Sigmoid colon (tissue), 4 donors: ENCODE data around the gene WNT3A.

Experiments used
- CTCF ChIP-seq, 4 experiments: fragments of 450-650 bp in 3 of 4; fragments of 200-600 bp in 1 of 4; IDR thresholded peaks; one replicate each; pipeline ENCODE4 v1.5.1; 2016 to 2019; ENCODE audit warnings: antibody characterized with exemption in 4 of 4, mild to moderate bottlenecking in 3 of 4, moderate library complexity in 2 of 4
- EP300 ChIP-seq, 4 donors: sonication (generic); formaldehyde crosslinking; IDR thresholded peaks; one replicate each; pipeline ENCODE4 v1.6.1; 2017; ENCODE audit warnings: antibody characterized with exemption in 4 of 4
- POLR2A ChIP-seq, 2 donors: fragments of 450-650 bp; IDR thresholded peaks; one replicate each; pipeline ENCODE4 v1.6.1; 2016; ENCODE audit warnings: antibody characterized with exemption in 2 of 2, mild to moderate bottlenecking in 2 of 2, moderate library complexity in 2 of 2
- POLR2AphosphoS5 ChIP-seq, 4 donors: sonication (generic); formaldehyde crosslinking; IDR thresholded peaks; one replicate each; pipeline ENCODE4 v1.6.1; 2017; ENCODE audit warnings: antibody characterized with exemption in 4 of 4

GRCh38 chr1:228098323-228098931 is 91.6 kb downstream of the WNT3A start:
- TF ChIP-seq CTCF (IDR thresholded peaks at IDR 0.05) (no peak), POLR2A (IDR thresholded peaks at IDR 0.05) (no peak), POLR2AphosphoS5 (IDR thresholded peaks at IDR 0.05) (no peak), EP300 (IDR thresholded peaks at IDR 0.05) (no peak)
